PC-9 (cell line): ENCODE data around the gene LRRFIP1. TPM values are rescaled to one million over a fixed set of nuclear protein-coding genes. Genes with fewer than 3 reads are reported as not detected.

ENCODE experiments used
- BruUV-seq: library from RNA; stranded (reverse); fragments of 400-500 nt; replicated peaks from 2 replicates; lab custom pipeline; 2021; lab: Mats Ljungman, UMichigan
- CTCF ChIA-PET: fragments of 300-600 bp; sonication (Branson Sonifier 250); formaldehyde crosslinking; loops from one replicate; lab custom pipeline; 2022; ENCODE audit warnings: antibody characterized with exemption; lab: Charles Lee
- POLR2A ChIA-PET: fragments of 300-600 bp; sonication (Branson Sonifier 250); formaldehyde crosslinking; loops from one replicate; lab custom pipeline; 2022; ENCODE audit warnings: antibody characterized with exemption; ENCODE audit not compliant: unreplicated experiment; lab: Charles Lee
- DNase-seq, 2 experiments: peaks; one replicate each; pipeline versions ENCODE4 v3.0.0 to v3.0.0-alpha.2; 2015 to 2022; ENCODE audit warnings: mixed read lengths in 1 of 2
- H2AFZ ChIP-seq: fragments of 200-600 bp; sonication (generic); 2 replicates; pipeline ENCODE4 v1.8.1; 2017; ENCODE audit warnings: antibody characterized with exemption
- H3F3A ChIP-seq: fragments of 200-600 bp; sonication (generic); 2 replicates; pipeline ENCODE4 v1.8.1; 2017; ENCODE audit warnings: antibody characterized with exemption, mild to moderate bottlenecking, low read depth; ENCODE audit not compliant: insufficient read depth
- H3K27ac ChIP-seq: fragments of 200-600 bp; sonication (generic); 2 replicates; pipeline ENCODE4 v1.6.1; 2016; ENCODE audit warnings: mixed run types
- H3K27me3 ChIP-seq: fragments of 200-600 bp; sonication (generic); 2 replicates; pipeline ENCODE4 v1.6.1; 2016; ENCODE audit warnings: low read depth, mixed run types; ENCODE audit not compliant: insufficient read depth
- H3K36me3 ChIP-seq: fragments of 200-600 bp; sonication (generic); 2 replicates; pipeline ENCODE4 v1.6.1; 2016; ENCODE audit warnings: low read depth, mixed run types
- H3K4me1 ChIP-seq: fragments of 200-600 bp; sonication (generic); replicated peaks from 2 replicates; pipeline ENCODE4 v1.6.1; 2016; ENCODE audit warnings: mixed run types; ENCODE audit not compliant: insufficient read depth
- H3K4me2 ChIP-seq: fragments of 200-600 bp; sonication (generic); 2 replicates; pipeline ENCODE4 v1.6.1; 2017; ENCODE audit warnings: mixed run types
- H3K4me3 ChIP-seq: fragments of 200-600 bp; sonication (generic); 2 replicates; pipeline ENCODE4 v1.6.1; 2016; ENCODE audit warnings: mixed run types
- H3K79me2 ChIP-seq: fragments of 200-600 bp; sonication (generic); 2 replicates; pipeline ENCODE4 v1.6.1; 2017; ENCODE audit warnings: low read depth, mixed run types
- H3K9me2 ChIP-seq: fragments of 200-600 bp; sonication (generic); 2 replicates; pipeline ENCODE4 v1.8.1; 2017; ENCODE audit warnings: mild to moderate bottlenecking; ENCODE audit not compliant: insufficient read depth
- H3K9me3 ChIP-seq: fragments of 200-600 bp; sonication (generic); 2 replicates; pipeline ENCODE4 v1.8.1; 2016; ENCODE audit warnings: low read depth; ENCODE audit not compliant: insufficient read depth
- H4K20me1 ChIP-seq: fragments of 200-600 bp; sonication (generic); 2 replicates; pipeline ENCODE4 v1.8.1; 2017; ENCODE audit not compliant: insufficient read depth
- EZH2 ChIP-seq: fragments of 200-600 bp; sonication (generic); IDR thresholded peaks from 2 replicates; pipeline ENCODE4 v1.8.0; 2017; ENCODE audit warnings: antibody characterized with exemption, low read depth
- intact Hi-C: fragments of 100-400 bp; cut with micrococcal nuclease; formaldehyde crosslinking; loops from one replicate; pipeline ENCODE4 v1.10.0; 2022; ENCODE audit not compliant: unreplicated experiment
- total RNA-seq: library from RNA; stranded (reverse); gene quantifications from 2 replicates; pipeline ENCODE4 v1.2.3, GENCODE V29; 2021
- TF ChIP-seq, protein P1 (sequence below): fragments of 200-600 bp; sonication (generic); conservative IDR thresholded peaks from 2 replicates; pipeline ENCODE4 v1.6.1; 2017; ENCODE audit warnings: mixed run types, antibody characterized with exemption, mild to moderate bottlenecking, moderate library complexity

Gene LRRFIP1
- total RNA-seq, 1 experiment from 2014 or later: 238 TPM

DNA sequence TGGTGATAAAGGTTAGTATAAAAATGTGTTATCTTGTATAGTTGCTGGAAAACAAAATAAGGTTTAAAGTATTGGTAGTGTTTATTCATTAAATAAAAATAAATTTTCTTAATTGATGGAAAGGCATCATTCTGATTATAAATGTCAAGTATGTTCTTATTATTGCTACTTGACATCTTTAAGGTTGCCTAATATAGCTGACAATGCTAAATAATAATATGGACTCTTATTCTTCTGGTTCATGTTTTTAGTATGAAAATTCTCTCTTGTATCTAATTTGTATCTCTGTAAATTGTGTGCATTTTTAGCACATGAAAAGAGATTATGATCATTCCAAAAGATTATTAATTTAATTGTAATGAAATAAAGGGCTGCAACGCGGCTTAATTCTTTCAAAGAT is 196.2 kb downstream of the LRRFIP1 start:
- H3K27ac ChIP-seq: no peak overlapping the region
- no peaks in the 10 kb centered on the region for H3K9me2 ChIP-seq
- CTCF ChIA-PET: no interaction called here
- H3K36me3 ChIP-seq: no peaks in the 10 kb centered on the region
- no peak overlapping the region for H3K4me2 ChIP-seq
- H4K20me1 ChIP-seq: no peaks in the 10 kb centered on the region
- no TSS peak for BruUV-seq
- TF ChIP-seq, protein P1, sequence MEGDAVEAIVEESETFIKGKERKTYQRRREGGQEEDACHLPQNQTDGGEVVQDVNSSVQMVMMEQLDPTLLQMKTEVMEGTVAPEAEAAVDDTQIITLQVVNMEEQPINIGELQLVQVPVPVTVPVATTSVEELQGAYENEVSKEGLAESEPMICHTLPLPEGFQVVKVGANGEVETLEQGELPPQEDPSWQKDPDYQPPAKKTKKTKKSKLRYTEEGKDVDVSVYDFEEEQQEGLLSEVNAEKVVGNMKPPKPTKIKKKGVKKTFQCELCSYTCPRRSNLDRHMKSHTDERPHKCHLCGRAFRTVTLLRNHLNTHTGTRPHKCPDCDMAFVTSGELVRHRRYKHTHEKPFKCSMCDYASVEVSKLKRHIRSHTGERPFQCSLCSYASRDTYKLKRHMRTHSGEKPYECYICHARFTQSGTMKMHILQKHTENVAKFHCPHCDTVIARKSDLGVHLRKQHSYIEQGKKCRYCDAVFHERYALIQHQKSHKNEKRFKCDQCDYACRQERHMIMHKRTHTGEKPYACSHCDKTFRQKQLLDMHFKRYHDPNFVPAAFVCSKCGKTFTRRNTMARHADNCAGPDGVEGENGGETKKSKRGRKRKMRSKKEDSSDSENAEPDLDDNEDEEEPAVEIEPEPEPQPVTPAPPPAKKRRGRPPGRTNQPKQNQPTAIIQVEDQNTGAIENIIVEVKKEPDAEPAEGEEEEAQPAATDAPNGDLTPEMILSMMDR: no peak
- no peak for TF ChIP-seq EZH2
- H3K79me2 ChIP-seq: no peaks in the 10 kb centered on the region
- intact Hi-C loops: no loop called here
- no peaks in the 10 kb centered on the region for H3K9me3 ChIP-seq
- DNase-seq: no peak
- POLR2A ChIA-PET: no interaction called here
- no peak overlapping the region for H2AFZ ChIP-seq
- no peaks in the 10 kb centered on the region for H3K27me3 ChIP-seq
- H3K4me3 ChIP-seq: no peak overlapping the region
- H3K4me1 ChIP-seq: peaks cover 8% of the 10 kb centered on the region; the same call in 1 of the 2 replicates
- peaks cover 7% of the 10 kb centered on the region for H3F3A ChIP-seq

DNA sequence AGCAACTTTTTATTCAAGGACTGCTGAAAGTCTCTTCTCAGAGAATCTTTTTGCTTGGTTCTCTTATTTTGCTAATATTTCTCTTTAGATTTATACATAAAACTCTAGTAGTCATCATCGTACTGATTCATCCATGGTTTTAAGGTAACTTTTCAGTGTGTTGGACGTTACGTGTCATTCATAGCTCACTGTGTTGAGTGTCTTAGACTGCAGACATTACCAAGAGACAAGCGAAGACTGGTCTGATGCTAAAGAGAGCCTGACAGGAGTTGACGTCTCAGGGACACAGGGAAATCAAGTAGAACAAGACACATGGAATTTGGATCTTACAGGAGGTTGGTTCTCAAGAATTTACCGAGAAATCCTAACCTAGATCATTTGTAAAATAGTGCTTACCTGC is 196.7 kb downstream of the LRRFIP1 start:
- CTCF ChIA-PET: no interaction called here
- TF ChIP-seq EZH2: no peak
- TF ChIP-seq, protein P1: no peak
- H3K4me2 ChIP-seq: no peak overlapping the region
- no peaks in the 10 kb centered on the region for H3K79me2 ChIP-seq
- no peak for DNase-seq
- intact Hi-C loops: no loop called here
- no peaks in the 10 kb centered on the region for H3K9me3 ChIP-seq
- 0 out of 2 replicates have a peak, but pooled peaks cover 4% of the 10 kb centered on the region for H3K4me1 ChIP-seq
- POLR2A ChIA-PET: no interaction called here
- no peaks in the 10 kb centered on the region for H4K20me1 ChIP-seq
- H2AFZ ChIP-seq: no peak overlapping the region
- no peaks in the 10 kb centered on the region for H3K36me3 ChIP-seq
- peaks cover 1% of the 10 kb centered on the region; the same call in 1 of the 2 replicates for H3F3A ChIP-seq
- H3K4me3 ChIP-seq: no peak overlapping the region
- BruUV-seq: no TSS peak
- H3K9me2 ChIP-seq: no peaks in the 10 kb centered on the region
- H3K27ac ChIP-seq: no peak overlapping the region
- no peaks in the 10 kb centered on the region for H3K27me3 ChIP-seq

DNA sequence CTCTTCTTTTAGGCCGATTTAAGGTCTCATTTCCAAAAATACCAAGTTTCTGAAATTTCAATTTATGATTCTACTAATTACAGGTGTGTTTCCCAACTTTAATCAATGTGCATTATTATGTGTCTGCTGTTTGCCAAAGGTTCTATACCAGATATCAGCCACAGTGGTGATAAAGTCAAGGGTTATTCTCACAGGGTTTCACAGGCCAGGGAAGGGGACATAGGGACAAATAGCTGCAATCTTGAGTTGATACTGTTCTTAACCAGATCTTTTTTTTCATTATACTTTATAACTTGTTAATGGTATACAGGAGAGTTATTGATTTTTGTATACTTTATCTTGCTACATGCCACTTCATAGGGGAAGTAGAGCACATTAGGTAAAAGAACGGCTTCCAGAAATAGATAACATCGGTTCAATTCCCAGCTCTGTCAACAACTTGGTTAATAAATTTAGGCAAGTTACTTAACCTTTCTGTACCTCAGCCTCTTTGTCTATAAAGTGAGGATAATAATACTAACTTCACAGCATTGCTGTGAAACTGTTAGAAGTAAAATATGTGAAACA is 200.1 kb downstream of the LRRFIP1 start:
- no TSS peak for BruUV-seq
- POLR2A ChIA-PET: no interaction called here
- Histone ChIP-seq H3K36me3 (no peaks in the 10 kb centered on the region), H3K27me3 (no peaks in the 10 kb centered on the region), H3K79me2 (no peaks in the 10 kb centered on the region), H3K4me1 (no peaks in the 10 kb centered on the region), H3K27ac (no peak overlapping the region), H3K9me2 (no peaks in the 10 kb centered on the region), H3F3A (no peaks in the 10 kb centered on the region), H4K20me1 (no peaks in the 10 kb centered on the region), H3K4me3 (no peak overlapping the region), H3K4me2 (no peak overlapping the region), H3K9me3 (no peaks in the 10 kb centered on the region), H2AFZ (no peak overlapping the region)
- CTCF ChIA-PET: no interaction called here
- TF ChIP-seq, protein P1: no peak
- TF ChIP-seq EZH2: no peak
- no peak for DNase-seq
- intact Hi-C loops: no loop called here

Other genes with a start within 250 kb of the LRRFIP1 start
- gene COL6A3, start 213.4 kb upstream of the LRRFIP1 start, total RNA-seq: 0.57 and 0.75 TPM in 2 replicates
- gene MLPH, start 140.3 kb upstream of the LRRFIP1 start, total RNA-seq: 237 and 283 TPM in 2 replicates
- gene PRLH, start 61.0 kb upstream of the LRRFIP1 start, total RNA-seq: not detected in 2 replicates
- 86.3 and 88.1 TPM in 2 replicates for gene RAB17, start 36.9 kb upstream of the LRRFIP1 start, total RNA-seq
- gene RBM44, start 171.2 kb downstream of the LRRFIP1 start, total RNA-seq: 0.94 and 1.5 TPM in 2 replicates
- 48.5 and 48.7 TPM in 2 replicates for gene RAMP1, start 232.0 kb downstream of the LRRFIP1 start, total RNA-seq